OCI-LY7 (cell line): Measurements from ENCODE around the gene TRRAP. TPM values are rescaled to one million over a fixed set of nuclear protein-coding genes. Genes with fewer than 3 reads are reported as not detected.

Experiments used
- BruUV-seq: library from RNA; stranded (reverse); fragments of 400-500 nt; replicated peaks from 2 replicates; lab custom pipeline; 2021; lab: Mats Ljungman, UMichigan
- CTCF ChIA-PET: fragments of 300-600 bp; sonication (Branson Sonifier 250); formaldehyde crosslinking; loops from one replicate; lab custom pipeline; 2022; ENCODE audit warnings: antibody characterized with exemption; ENCODE audit not compliant: unreplicated experiment; lab: Charles Lee
- POLR2A ChIA-PET: fragments of 300-600 bp; sonication (Branson Sonifier 250); formaldehyde crosslinking; loops from one replicate; lab custom pipeline; 2022; ENCODE audit warnings: antibody characterized with exemption; lab: Charles Lee
- DNase-seq: peaks from one replicate; pipeline ENCODE4 v3.0.0-alpha.2; 2015; ENCODE audit warnings: low spot score
- H2AFZ ChIP-seq: fragments of 200-600 bp; sonication (generic), shearing (Covaris generic); 2 replicates; pipeline ENCODE4 v1.6.1; 2014; ENCODE audit warnings: mild to moderate bottlenecking, antibody characterized with exemption, low read length, moderate library complexity
- H3K27ac ChIP-seq: fragments of 200-600 bp; sonication (generic); 2 replicates; pipeline ENCODE4 v1.5.1; 2014; ENCODE audit warnings: mixed run types, low read depth, mild to moderate bottlenecking, moderate library complexity, low read length, inconsistent platforms; ENCODE audit not compliant: poor library complexity, severe bottlenecking
- H3K36me3 ChIP-seq: fragments of 200-600 bp; sonication (generic); 2 replicates; pipeline ENCODE4 v1.6.1; 2014; ENCODE audit warnings: mild to moderate bottlenecking, antibody characterized with exemption, low read length, moderate library complexity, mixed read lengths; ENCODE audit not compliant: insufficient read depth
- H3K4me1 ChIP-seq: fragments of 200-600 bp; sonication (generic); 2 replicates; pipeline ENCODE4 v1.5.1; 2014; ENCODE audit warnings: mild to moderate bottlenecking, low read length; ENCODE audit not compliant: insufficient read depth, poor library complexity, severe bottlenecking
- H3K4me2 ChIP-seq: fragments of 200-600 bp; sonication (generic); 2 replicates; pipeline ENCODE4 v1.6.1; 2014; ENCODE audit warnings: mild to moderate bottlenecking, low read length
- H3K4me3 ChIP-seq: fragments of 200-600 bp; sonication (generic); 2 replicates; pipeline ENCODE4 v1.5.1; 2014; ENCODE audit warnings: mild to moderate bottlenecking, low read depth, low read length; ENCODE audit not compliant: poor library complexity, severe bottlenecking
- H3K79me2 ChIP-seq: fragments of 200-600 bp; sonication (generic); 2 replicates; pipeline ENCODE4 v1.6.1; 2016; ENCODE audit warnings: low read depth, mild to moderate bottlenecking, low read length, moderate library complexity, mixed read lengths; ENCODE audit not compliant: insufficient read depth
- H3K9me2 ChIP-seq: fragments of 200-600 bp; sonication (generic); 2 replicates; pipeline ENCODE4 v1.6.1; 2016; ENCODE audit warnings: mild to moderate bottlenecking, low read length, mixed read lengths; ENCODE audit not compliant: insufficient read depth
- H3K9me3 ChIP-seq: fragments of 200-600 bp; sonication (generic); 2 replicates; pipeline ENCODE4 v1.6.1; 2014; ENCODE audit warnings: mild to moderate bottlenecking, mixed run types, low read length, mixed read lengths
- H4K20me1 ChIP-seq: fragments of 200-600 bp; sonication (generic); 2 replicates; pipeline ENCODE4 v1.6.1; 2014; ENCODE audit warnings: mild to moderate bottlenecking, antibody characterized with exemption, low read length, moderate library complexity, mixed read lengths; ENCODE audit not compliant: insufficient read depth
- EZH2phosphoT487 ChIP-seq: fragments of 200-600 bp; sonication (generic); IDR thresholded peaks from 2 replicates; pipeline ENCODE4 v1.6.1; 2018; ENCODE audit warnings: low read depth, borderline replicate concordance, mild to moderate bottlenecking, mixed run types, antibody characterized with exemption, low read length, moderate library complexity, mixed read lengths
- intact Hi-C: fragments of 100-400 bp; cut with micrococcal nuclease; formaldehyde crosslinking; loops from one replicate; pipeline ENCODE4 v1.10.0; 2022; ENCODE audit not compliant: unreplicated experiment
- total RNA-seq, 2 experiments: library from RNA; depleted of rRNA in 1 of 2; stranded (reverse); fragments of >200 nt in 1 of 2; shearing (Covaris generic) in 1 of 2; gene quantifications; 2 replicates each; pipeline ENCODE4 v1.2.3, GENCODE V29; 2014 to 2022
- TF ChIP-seq, protein P1 (sequence below): fragments of 200-600 bp; sonication (generic); conservative IDR thresholded peaks from 2 replicates; pipeline ENCODE4 v1.5.1; 2014; ENCODE audit warnings: mild to moderate bottlenecking, antibody characterized with exemption, low read length, moderate library complexity, mixed read lengths

Gene TRRAP
- total RNA-seq, 2 experiments from 2014 or later, result 50.4 to 86.1 TPM

DNA sequence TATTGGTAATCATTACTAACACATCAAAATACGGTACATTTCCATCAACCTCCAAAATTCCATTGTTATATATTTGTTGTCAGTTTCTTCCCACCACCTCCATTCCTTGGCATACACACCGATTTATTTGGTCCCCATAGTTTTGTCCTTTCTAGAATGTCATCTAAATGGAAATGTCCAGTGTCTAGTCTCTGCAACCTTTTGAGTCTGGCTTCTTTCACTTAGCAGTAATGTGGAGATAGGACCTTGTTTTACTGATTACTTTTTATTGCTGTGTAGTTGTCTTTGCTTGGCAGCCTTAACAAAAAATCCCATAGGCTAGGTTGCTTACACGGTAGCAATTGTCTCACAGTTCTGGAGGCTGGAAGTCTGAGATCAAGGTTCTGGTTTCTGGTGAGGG, 22.5 kb downstream of the TRRAP start:
- no TSS peak for BruUV-seq
- Histone ChIP-seq H3K36me3 (peaks cover 100% of the 10 kb centered on the region), H3K9me3 (no peaks in the 10 kb centered on the region), H4K20me1 (no peaks in the 10 kb centered on the region), H3K4me2 (no peak overlapping the region), H3K4me1 (no peaks in the 10 kb centered on the region), H3K4me3 (no peak overlapping the region), H3K9me2 (no peaks in the 10 kb centered on the region), H3K79me2 (no peaks in the 10 kb centered on the region), H2AFZ (no peak overlapping the region), H3K27ac (no peak overlapping the region)
- ChIA-PET POLR2A (interaction anchor here (3.3 kb wide), 1 partner anchor 10 kb away, joined by 10 read pairs; no protein-coding TSS in a partner anchor), CTCF (no interaction called here)
- intact Hi-C loops, result no loop called here
- no peak for TF ChIP-seq EZH2phosphoT487
- TF ChIP-seq, protein P1, sequence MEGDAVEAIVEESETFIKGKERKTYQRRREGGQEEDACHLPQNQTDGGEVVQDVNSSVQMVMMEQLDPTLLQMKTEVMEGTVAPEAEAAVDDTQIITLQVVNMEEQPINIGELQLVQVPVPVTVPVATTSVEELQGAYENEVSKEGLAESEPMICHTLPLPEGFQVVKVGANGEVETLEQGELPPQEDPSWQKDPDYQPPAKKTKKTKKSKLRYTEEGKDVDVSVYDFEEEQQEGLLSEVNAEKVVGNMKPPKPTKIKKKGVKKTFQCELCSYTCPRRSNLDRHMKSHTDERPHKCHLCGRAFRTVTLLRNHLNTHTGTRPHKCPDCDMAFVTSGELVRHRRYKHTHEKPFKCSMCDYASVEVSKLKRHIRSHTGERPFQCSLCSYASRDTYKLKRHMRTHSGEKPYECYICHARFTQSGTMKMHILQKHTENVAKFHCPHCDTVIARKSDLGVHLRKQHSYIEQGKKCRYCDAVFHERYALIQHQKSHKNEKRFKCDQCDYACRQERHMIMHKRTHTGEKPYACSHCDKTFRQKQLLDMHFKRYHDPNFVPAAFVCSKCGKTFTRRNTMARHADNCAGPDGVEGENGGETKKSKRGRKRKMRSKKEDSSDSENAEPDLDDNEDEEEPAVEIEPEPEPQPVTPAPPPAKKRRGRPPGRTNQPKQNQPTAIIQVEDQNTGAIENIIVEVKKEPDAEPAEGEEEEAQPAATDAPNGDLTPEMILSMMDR, result no peak
- no peak for DNase-seq

DNA sequence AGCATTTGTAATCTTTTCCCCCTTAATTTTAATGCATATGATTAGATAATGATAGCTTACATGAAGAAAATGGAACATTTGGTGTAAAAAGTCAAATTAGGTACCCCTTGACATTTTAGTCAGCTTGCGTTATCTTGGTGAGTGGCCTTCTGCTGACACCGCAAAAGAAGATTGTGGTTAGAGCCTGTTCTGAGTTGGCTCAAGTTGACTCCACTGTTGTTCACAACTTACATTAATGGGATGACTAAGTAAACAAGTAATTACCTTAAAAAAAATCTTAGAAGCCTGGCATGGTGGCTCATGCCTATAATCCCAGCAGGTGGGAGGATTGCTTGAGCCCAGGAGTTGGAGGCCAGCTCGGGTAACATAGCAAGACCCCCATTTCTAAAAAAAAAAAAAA, 24.2 kb downstream of the TRRAP start:
- no peak for TF ChIP-seq EZH2phosphoT487
- TF ChIP-seq, protein P1, result no peak
- Histone ChIP-seq H3K79me2 (no peaks in the 10 kb centered on the region), H3K9me3 (no peaks in the 10 kb centered on the region), H3K27ac (no peak overlapping the region), H3K9me2 (no peaks in the 10 kb centered on the region), H4K20me1 (no peaks in the 10 kb centered on the region), H2AFZ (no peak overlapping the region), H3K36me3 (peaks cover 99% of the 10 kb centered on the region), H3K4me3 (no peak overlapping the region), H3K4me1 (no peaks in the 10 kb centered on the region), H3K4me2 (no peak overlapping the region)
- ChIA-PET POLR2A (interaction anchor here (0.8 to 3.3 kb wide), 2 partner anchors 11 to 22 kb away, joined by 3 to 10 read pairs; no protein-coding TSS in a partner anchor), CTCF (no interaction called here)
- no peak for DNase-seq
- intact Hi-C loops, result no loop called here
- BruUV-seq, result no TSS peak

DNA sequence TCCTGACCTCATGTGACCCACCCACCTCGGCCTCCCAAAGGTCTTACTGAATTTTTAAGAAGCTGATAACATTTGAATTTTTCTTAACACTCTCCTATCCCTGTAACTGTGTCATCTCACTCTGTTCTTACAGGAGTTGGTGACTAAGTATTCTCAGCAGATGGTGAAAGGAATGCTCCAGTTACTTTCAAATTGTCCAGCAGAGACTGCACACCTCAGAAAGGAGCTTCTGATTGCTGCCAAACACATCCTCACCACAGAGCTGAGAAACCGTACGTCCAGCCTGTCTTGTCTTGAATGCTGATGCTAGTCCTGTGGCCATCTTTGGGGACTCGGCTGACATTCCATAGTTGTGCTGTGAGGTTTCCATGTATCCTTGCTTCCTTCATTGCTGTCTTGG, 24.9 kb downstream of the TRRAP start:
- H3K27ac ChIP-seq, result no peak overlapping the region
- POLR2A ChIA-PET, result interaction anchor here (3.3 kb wide), 1 partner anchor 12 kb away, joined by 10 read pairs; no protein-coding TSS in a partner anchor
- CTCF ChIA-PET, result no interaction called here
- no peak overlapping the region for H3K4me2 ChIP-seq
- intact Hi-C loops, result no loop called here
- H3K9me2 ChIP-seq, result no peaks in the 10 kb centered on the region
- no peak for DNase-seq
- no peaks in the 10 kb centered on the region for H3K9me3 ChIP-seq
- peaks cover 99% of the 10 kb centered on the region for H3K36me3 ChIP-seq
- H3K4me1 ChIP-seq, result no peaks in the 10 kb centered on the region
- no peak overlapping the region for H3K4me3 ChIP-seq
- H3K79me2 ChIP-seq, result no peaks in the 10 kb centered on the region
- TF ChIP-seq, protein P1, result no peak
- no peak for TF ChIP-seq EZH2phosphoT487
- no peaks in the 10 kb centered on the region for H4K20me1 ChIP-seq
- H2AFZ ChIP-seq, result no peak overlapping the region
- no TSS peak for BruUV-seq
